Measurements from ENCODE around the gene TLK1.
A peak's percentile ranks its signal among the peaks of the same experiment; 100 is the strongest.

Gene TLK1

DNA sequence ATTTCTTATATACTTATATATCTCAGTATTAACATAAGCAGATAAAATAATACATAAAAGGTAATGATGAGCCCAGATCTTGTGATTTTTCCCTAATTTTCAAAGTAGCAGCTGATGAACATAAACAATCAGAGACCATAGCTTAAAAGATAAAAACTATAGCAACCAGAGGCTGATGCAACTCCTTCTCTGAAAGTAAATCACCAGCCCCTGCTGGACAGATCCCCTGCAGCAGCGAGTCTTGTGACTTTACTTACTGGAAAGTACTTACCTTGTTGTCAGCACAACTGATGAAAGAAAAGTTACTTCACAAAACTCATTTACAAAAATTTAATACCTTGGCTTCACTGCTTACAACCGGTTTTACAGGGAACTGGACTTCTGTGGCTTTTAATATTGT, 164.4 kb downstream of the TLK1 start:
- DNase-seq = no peak

DNA sequence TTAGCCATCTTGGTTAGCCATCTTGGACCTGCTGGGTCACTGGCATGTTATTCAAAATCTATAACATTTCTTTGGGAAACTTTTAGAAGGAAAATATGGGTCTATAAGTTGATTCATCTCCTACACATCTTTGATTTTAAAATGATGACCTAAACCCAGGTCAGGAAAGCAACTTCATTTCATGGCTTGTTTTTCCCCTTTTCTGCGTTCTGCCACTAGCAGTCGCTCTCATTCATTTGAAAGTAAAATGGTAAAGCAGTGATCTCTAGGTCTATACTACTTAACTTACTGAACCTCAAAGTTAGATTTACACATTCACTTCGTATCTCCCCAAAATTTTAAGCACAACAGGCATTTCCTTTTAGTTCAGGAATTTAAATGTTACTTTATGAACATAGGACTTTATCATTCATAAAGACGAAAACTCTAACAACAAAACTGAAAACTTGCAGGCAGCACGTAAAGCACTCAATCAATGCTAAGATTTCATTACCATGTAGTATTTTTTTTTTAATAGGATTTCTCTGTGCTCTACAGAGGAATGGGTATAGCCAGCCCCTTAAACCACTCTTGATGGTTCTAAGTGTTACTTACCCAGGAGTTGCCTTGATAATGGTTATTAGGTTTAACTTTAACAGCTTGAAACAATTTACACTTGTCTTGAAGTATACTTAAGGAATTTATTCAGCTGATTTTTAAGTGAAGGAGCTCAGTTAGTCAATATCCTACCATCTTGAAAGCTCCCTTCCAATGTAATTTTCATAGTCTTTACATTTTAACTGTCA, 169.1 kb downstream of the TLK1 start:
- no peak for DNase-seq

DNA sequence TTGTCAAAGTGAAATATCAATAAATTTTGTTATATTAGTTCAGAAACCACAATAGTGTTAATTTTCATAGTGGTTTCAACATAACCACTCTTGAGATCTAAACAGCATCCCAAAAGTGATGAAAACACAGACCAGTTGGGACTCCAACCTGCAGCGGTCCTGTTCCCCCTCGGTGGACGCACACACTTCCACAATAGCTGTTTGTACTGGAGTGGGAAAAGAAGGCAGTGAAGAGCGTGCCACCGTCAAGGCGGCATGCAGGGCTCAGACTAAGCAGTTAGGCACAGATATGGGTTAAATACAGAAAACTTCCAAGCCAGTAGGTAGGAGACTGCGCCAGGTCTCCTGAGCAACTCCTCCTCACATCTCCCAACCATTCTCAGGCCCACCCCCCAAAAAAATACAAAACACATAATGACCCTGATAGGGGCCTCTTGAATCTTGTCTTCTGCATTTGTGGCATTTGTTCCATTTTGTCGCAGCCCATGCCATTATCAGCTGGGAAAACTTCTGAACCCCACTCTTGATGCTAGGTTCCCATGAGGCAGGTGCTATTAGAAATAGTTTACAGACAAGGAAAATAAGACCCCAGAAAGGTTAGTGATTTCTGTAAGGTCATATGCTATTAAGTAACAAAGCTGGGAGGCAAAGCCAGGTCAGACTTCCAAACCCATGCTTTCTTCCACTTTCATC, 174.0 kb downstream of the TLK1 start:
- DNase-seq = no peak

DNA sequence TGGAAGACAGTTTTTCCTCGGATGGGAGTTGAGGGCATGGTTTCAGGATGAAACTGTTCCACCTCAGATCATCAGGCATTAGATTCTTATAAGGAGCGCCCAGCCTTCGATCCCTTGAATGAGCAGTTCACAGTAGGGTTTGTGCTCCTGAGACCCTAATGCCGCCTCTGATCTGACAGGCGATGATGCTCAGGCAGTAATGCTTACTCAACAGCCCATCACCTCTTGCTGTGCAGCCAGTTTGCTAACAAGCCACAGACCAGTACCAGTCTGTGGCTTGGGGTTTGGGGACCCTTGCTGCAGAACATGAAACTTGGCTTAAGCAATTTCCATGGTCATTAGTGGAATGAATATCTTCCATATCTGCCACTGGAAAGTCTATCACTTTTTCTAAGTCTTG, 175.3 kb downstream of the TLK1 start:
- DNase-seq = no peak

DNA sequence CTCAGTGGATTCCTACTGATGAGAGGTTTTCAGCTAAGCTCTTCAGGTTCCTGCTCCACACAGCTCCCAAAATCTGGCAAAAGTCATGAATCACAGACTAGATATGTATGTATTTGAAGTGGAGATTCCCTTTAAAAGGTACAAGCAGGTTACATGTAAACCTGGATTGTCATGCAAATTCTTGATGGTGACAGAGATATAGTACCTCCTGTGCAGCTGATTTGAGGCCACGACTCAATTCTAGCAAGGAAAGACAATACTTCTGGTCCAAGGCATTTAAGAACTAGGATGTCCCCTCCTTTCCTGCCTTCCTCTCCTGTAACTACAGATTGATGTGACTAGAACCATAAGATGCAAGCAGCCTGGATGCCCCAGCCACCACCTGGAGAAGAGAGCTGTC, 176.6 kb downstream of the TLK1 start:
- DNase-seq = no peak

DNA sequence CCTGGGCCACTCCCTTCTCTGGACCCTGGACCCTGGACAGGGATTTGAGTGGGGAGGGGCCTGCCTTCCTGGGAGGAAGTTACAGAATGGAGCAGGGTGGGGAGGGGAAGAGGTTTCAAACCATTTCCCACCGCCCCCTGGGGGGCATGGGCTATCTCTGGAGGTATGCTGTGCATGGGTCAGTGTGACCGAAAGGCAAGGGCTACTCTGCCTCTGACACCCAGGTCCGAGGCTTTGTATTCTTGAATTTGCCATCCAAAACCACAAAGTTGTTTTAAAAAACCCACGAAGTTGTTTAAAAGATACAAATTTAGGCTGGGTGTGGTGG, 184.8 kb downstream of the TLK1 start:
- DNase-seq = no peak

DNA sequence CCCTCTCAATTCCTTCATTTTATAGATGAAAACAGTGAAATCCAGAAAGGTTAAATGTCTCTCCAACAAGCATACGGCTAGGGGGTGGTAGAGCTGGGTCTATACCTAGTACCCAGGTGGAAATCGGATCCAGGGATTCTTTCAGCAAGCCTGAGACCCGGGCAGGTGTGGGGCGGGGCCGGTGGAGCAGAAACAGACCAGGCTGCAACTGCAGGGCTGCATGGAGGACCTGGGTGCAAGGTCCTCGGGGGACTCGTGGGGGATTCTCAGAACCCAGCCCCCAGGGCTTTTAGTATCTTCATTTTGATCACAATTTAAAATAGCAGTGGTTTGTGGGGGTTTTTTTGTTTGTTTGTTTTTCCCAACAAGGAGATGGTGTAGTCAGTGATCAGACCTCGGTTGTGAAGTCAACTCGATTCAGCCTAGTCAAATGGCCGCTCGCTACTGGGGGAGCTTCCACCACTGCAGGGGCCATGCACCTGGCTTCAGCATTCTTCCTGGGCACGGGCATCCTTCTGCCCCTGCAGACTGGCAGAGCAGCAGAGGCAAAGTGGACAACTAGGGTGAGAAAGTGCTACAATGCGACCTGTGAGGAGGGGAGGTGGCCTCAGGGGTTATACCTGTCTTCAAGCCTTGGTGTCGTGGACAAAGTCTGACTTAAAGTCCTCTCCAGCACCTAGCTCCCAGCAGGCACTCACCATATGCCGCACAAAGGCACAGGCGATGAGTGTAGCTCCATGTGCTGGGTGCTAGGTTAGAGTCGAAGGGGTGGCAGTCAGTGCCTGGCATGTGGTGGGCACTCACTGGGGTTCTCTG, 185.4 kb downstream of the TLK1 start:
- DNase-seq = no peak

DNA sequence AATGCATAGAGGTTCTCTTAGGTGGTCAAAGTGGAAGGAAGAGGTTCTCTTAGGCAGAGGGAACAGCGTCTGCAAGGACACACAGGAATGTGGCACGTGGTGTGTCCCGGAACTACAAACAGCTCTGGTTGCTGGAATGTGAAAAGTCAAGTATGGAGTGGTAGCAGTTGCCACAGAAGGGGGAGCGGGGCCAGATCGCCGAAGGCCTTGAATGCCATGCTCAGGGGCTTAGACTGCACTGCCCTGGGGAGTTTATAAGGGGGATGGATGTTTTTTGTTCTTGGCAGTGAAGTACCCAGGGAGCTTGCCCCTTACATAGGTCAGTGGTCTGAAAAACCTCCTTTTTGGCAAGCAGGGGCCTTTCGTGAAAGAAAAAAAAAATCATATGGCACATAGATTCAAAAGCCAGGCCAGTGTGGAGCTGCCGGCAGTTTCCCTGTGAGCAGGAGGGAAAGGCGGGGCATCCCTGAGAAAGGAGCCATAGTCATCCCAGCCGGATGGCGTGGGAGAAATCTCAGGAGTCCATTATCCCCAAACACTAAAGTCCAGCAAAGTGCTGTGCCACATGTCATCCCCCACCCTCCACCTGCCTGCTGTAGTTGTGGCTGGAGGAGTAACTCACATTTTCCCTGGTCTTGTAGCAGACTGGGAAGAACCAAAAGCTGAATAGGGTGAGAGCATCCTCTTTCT, 186.2 kb downstream of the TLK1 start:
- no peak for DNase-seq

DNA sequence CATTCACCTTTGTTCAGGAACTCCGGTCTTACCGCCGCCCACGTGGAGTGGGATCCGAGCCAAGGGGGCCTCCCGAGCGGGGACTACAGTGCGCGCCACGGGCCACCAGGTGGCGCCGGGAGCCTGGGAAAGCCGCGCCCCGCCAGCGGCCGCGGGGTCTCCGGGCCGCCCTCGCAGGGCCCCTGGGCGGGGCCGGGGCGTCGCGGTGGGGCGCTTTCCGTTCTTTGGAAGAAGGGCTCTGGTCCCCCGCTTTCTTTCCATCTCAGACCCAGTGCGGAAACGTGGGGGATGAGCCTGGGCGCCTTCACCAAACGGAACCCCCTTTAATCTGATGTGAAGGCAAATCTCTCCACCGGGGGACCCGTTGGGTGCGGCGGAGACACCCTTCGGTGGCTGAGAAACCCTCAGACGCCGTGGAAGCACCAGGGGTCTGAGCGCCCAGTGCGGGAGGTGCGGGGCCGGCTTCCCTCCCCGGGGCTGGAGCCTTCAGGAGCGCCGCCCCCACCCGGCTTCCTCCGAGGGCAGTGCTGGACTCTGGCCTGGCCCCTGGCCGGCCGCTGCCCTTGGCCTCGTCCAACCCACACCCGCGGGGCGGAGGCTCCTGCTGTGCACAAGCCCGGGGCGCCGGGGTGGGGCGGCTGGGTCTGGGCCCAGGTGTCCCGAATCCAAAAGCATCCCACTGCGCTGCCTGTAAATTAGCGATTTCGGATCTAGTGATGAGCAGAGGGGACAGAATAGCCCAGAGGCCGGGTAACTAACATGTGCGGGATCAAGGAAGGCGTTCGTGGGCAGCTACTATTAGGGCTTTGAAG, 187.0 kb downstream of the TLK1 start:
- DNase-seq = peak; percentile 86

DNA sequence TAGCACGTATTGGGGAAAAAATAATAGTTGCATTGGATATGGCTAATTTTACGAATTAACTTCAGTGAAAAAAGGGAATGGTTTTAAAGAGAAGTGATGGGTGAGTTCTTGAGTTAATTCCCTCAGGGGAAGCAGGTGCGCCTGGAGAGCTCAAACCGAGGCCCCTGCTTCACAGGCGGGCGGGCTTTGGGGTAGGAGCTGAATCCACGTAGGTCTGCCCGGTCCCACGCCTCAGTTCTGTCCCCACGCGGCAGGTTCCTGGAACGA, 187.5 kb downstream of the TLK1 start:
- no peak for DNase-seq

DNA sequence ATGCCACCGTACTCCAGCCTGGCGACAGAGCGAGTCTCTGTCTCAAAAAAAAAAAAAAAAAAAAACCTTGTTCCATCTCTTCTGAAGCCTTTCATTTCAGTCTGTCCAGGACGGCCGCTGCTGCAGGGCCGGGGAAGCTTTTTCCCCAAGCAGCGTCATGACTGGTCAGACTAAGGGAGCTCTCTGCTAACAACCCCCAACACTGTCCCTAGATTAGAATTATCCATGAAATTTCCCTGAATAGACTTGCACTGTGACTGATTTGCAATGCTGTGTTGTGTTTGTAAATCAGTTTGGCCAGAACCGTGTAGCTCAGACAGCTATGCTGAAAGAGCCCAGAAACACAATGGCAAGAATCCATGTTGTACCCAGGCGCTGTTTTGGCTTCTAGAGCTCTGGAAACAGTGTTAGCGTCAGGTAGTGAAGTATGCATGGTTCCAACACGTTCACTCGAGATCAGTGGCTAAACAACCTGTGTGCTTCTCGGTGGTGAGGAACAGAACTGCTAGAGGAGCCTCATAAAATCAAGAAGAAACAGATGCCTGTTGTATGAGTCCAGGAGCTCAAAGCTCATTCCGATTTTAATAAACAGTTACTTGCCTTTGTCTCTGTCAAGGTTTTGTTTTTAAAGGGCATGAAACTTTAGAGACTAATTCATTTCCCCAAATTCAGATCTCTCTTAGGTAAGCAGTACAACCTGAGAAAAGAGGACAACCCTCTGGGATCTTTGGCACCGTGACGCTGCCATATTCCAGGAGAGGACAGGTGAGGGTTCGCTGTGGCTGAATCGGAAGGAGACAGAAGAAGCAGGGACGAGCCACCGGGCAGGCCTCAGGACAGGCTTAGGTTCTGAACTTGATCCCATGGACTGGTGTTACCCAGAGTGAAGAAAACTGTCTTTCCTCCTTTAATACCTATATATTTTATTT, 188.1 kb downstream of the TLK1 start:
- DNase-seq = no peak

DNA sequence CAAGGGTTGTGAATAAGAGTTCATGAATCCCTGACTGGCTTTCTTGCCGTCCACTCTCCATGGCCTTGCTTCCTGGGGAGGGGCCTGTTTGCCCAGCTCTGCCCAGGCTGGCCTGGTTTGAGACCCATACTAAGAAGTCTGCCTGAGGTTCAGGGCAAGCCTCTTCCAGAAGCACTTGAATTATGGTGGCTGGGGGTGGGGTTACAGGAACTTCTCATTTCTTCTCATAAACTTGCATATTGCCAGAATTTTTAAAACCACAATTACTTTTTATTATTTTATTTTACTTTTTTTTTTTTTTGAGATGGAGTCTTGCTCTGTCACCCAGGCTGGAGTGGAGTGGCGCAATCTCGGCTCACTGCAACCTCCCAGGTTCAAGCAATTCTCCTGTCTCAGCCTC, 189.6 kb downstream of the TLK1 start:
- DNase-seq = no peak

DNA sequence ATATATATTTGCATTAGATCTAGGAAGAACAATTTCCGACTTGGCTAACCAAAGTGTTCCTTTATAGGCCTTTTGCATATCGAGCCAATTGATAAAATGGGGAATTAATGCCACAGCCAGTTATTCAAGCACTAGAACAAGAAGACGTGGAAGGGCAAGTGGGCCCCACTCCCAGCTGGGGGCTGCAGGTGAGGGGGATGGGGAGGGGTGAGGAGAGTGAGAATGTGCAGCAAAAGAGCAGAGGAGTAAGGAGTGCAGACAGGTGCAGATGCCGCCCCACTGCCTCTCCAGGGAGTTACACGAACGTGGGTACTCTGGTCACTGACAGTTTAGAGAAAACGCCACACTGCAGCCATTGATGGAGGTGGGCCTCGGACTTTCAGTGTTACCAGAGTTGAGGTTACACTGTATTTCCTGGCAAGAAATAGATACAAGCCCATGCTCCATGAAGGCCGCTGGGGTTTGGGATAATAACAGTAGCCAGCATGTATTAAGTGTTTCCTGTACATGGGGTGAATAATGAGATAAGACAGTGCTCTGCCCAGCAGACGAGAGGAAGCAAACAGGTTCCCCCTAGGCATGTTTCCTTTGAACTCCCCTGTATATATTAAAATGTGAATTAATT, 190.7 kb downstream of the TLK1 start:
- no peak for DNase-seq

DNA sequence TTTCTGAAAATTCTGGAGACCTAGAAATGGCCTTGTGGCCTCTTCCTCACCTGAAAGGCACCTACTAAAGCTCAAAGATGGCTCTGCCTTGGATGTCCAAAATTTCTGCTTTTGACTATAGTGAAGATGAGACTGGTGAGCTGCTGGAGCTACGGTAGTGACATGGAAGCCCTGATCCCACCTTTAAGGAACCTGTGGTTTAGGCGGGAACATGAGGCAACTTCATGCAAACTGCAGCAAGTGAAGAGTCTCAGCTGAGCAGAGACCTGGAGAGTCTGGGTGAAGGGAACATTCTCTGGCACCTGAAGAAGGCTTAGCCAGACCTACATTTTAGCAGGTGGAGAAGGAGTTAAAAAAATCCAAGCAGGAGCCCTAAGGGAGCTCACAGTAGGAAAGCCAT, 191.7 kb downstream of the TLK1 start:
- no peak for DNase-seq

DNA sequence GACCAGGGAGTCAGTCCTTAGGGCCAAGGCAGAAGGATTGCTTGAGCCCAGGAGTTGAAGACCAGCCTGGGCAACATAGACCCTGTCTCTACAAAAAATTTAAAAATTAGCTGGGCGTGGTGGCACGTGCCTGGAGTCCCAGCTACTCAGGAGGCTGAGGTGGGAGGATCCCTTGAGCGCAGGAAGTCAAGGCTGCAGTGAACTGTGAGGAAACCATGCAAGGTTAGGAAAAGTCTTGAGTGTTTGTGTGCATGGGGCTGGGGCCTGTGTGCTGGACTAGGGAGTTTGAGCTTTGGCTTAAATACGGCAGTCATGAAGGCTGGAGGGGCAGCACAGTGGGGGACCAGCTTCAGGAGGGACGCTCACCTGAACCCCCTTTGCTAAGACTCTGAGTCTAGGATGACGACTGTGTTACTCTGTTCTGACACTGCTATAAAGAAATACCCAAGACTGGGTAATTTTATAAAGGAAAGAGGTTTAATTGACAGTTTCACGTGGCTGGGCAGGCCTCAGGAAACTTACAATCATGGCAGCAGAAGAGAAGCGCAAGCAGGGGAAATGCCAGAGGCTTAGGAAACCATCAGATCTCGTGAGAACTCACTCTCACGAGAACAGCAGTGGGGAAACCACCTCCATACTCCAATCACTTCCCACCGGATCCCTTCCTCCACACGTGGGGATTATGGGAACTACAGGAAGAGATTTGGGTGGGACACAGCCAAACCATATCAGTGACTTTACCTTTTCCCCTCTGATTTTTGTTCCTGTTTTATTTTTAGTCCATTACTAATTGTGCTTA, 192.3 kb downstream of the TLK1 start:
- DNase-seq = no peak

DNA sequence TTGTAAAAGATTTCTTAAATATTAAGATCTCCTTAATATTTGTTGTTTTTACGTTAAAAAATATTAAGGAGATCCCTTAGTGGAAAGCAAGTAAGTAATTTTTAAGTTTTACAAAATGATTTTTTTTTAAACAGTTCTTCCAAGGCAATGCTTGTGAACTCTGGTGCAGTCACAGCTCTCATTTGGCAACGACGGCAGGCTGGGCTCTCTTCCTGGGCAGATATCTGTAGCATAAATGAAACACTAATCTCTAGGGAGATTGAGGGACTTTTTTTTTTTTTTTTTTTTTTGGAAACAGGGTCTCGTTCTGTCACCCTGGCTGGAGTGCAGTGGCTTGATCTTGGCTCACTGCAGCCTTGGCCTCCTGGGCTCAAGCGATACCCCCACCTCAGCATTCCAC, 193.1 kb downstream of the TLK1 start:
- no peak for DNase-seq

DNA sequence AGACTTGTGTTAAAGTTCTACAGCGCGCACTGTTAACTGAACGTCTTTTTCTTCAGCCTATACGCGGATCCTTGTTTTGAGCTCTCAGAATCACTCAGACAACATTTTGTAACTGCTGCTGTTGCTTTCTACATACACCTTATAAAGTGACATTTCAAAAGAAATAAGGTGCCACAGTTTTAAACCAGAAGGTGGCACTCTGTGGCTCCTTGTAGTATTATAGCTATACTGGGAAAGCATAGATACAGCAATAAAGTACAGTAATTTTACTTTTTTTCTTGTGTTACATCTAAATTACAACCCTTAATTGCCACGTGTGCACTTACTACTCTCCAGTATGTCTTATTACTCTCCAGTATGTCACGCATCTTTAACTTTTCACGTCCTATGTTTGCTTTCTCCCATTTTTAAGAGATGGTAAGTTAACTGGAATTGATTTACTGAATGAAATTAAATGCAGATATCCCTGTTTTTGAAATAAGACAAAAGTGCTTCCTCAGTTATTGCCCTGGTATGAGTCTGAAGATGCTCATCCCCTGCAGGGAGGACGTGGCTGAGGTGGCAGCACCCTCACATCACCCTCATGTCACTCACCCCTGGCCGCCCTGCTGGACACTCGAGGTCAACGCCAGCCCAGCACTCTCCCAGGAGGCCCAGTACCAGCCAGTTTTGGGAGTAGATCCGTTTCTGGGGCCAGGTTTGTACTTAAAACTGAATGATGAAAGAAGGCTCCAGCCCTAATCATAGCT, 193.9 kb downstream of the TLK1 start:
- no peak for DNase-seq

DNA sequence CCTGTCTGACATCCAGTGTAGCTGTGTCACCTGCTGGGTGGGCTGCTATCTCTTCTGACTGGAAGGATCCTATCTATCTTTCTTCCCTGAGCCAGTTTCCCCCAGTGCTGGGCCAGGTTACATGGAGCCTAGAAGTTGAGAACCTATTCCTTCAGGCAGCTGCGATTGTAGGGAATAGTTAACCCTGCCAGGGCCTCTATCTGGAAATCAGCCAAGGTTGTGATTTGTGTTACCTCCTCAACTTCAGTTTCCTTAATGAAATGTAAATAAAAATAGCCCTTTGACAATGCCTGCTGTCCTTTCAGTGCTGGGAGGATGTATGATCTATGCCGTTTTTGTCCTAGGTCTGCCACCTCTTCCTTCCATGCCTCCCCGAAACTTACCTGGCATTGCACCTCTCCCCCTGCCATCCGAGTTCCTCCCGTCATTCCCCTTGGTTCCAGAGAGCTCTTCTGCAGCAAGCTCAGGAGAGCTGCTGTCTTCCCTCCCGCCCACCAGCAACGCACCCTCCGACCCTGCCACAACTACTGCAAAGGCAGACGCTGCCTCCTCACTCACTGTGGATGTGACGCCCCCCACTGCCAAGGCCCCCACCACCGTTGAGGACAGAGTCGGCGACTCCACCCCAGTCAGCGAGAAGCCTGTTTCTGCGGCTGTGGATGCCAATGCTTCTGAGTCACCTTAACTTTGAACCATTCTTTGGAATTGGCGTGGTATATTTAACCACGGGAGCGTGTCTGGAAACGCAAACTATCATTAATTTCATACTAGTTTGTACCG, 195.1 kb downstream of the TLK1 start:
- no peak for DNase-seq

DNA sequence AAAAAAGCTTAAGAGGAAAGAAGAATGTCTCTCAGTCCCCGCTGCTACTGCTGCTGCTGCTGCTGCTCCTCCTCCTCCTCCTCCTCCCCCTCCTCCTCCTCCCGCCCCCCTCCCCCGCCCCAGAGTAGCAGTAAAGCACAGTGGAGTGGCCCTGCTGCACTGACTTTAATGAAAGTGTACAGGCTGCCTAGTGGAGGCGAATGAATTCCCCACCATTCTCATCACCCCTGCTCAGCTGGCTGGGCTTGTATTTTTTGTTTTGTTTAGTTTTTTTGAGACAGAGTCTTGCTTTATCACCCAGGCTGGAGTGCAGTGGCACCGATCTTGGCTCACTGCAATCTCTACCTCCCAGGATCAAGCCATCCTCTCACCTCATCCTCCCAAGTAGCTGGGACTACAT, 197.3 kb downstream of the TLK1 start:
- no peak for DNase-seq
